ENCODE results near the gene CCDC85C. TPM values are rescaled to one million over a fixed set of nuclear protein-coding genes. Genes with fewer than 3 reads are reported as not detected.

CCDC85C gene
- total and polyA plus RNA-seq, 2 experiments from 2014 or later, result 4.5 to 24.9 TPM

DNA sequence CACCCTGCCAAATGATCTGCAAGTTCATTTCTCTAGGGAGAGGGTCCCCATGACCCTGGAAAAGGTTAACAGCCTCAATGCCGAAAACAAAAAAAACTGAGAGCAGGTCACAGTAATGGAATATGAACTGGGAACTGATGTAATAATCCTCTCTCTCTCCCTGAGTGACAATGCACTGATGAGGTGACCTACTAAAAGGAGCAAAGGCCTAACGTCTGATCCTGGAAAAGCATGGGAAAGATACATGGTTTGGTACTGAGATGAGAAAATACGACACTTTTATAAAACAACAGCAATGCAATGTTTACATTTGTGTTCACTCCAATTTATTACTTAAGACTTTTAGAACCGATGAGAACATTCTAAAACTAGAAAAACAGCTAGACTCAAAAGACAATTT is 151.0 kb downstream of the CCDC85C start:
- peaks cover 5% of the 10 kb centered on the region for H4K20me1 ChIP-seq (replicated peaks; ENCODE audit: insufficient read depth)
- H3K4me3 ChIP-seq, result no peak overlapping the region
- Mint-ChIP-seq H3K36me3 (ENCODE audit: low read depth) (peaks cover 26% of the 10 kb centered on the region), H3K4me1 (no peaks in the 10 kb centered on the region), H3K4me3 (no peak overlapping the region), H3K27ac (peak overlapping the region; percentile 49), H3K27me3 (ENCODE audit: insufficient read depth, low read depth, poor library complexity) (peaks cover 2% of the 10 kb centered on the region), H3K9me3 (no peaks in the 10 kb centered on the region)
- no peak for DNase-seq (ENCODE audit: low spot score)
- H3K4me1 ChIP-seq (ENCODE audit: insufficient read depth), result no peaks in the 10 kb centered on the region
- H3K4me2 ChIP-seq, result no peak overlapping the region
- H3F3A ChIP-seq (replicated peaks; ENCODE audit: low read depth), result no peaks in the 10 kb centered on the region
- no peaks in the 10 kb centered on the region for H3K9me2 ChIP-seq (ENCODE audit: insufficient read depth)
- no peak overlapping the region for H2AFZ ChIP-seq
- H3K27ac ChIP-seq (ENCODE audit: low read depth), result 0 out of 2 replicates have a peak overlapping the region, but pooled peaks have one; percentile 57
- H3K79me2 ChIP-seq (replicated peaks; ENCODE audit: insufficient read depth), result peaks cover 9% of the 10 kb centered on the region
- no peaks in the 10 kb centered on the region for H3K27me3 ChIP-seq (ENCODE audit: insufficient read depth)
- no peak for ATAC-seq
- peaks cover 6% of the 10 kb centered on the region; the same call in 1 of the 2 replicates for H3K36me3 ChIP-seq (ENCODE audit: insufficient read depth)
- no peak for TF ChIP-seq CREB1 (CRISPR knock-in tag; IDR thresholded peaks at IDR 0.05; ENCODE audit: low read depth)
- TF ChIP-seq EZH2phosphoT487 (IDR thresholded peaks at IDR 0.05; ENCODE audit: unreplicated experiment), result no peak
- TF ChIP-seq ZNF114 (CRISPR knock-in tag; IDR thresholded peaks at IDR 0.05), result no peak
- TF ChIP-seq EZH2 (IDR thresholded peaks at IDR 0.05; ENCODE audit: low read depth, unreplicated experiment), result no peak
- TF ChIP-seq STAT1 (IDR thresholded peaks at IDR 0.05; ENCODE audit: unreplicated experiment), result no peak
- TF ChIP-seq, protein P1, sequence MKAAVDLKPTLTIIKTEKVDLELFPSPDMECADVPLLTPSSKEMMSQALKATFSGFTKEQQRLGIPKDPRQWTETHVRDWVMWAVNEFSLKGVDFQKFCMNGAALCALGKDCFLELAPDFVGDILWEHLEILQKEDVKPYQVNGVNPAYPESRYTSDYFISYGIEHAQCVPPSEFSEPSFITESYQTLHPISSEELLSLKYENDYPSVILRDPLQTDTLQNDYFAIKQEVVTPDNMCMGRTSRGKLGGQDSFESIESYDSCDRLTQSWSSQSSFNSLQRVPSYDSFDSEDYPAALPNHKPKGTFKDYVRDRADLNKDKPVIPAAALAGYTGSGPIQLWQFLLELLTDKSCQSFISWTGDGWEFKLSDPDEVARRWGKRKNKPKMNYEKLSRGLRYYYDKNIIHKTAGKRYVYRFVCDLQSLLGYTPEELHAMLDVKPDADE (IDR thresholded peaks at IDR 0.05), result no peak
- TF ChIP-seq POLR2AphosphoS5 (IDR thresholded peaks at IDR 0.05; ENCODE audit: low read depth), result no peak
- no peak for TF ChIP-seq JUNB (IDR thresholded peaks at IDR 0.05; ENCODE audit: unreplicated experiment)
- TF ChIP-seq ZNF331 (CRISPR knock-in tag; IDR thresholded peaks at IDR 0.05; ENCODE audit: low read depth), result no peak
- TF ChIP-seq, protein P2, sequence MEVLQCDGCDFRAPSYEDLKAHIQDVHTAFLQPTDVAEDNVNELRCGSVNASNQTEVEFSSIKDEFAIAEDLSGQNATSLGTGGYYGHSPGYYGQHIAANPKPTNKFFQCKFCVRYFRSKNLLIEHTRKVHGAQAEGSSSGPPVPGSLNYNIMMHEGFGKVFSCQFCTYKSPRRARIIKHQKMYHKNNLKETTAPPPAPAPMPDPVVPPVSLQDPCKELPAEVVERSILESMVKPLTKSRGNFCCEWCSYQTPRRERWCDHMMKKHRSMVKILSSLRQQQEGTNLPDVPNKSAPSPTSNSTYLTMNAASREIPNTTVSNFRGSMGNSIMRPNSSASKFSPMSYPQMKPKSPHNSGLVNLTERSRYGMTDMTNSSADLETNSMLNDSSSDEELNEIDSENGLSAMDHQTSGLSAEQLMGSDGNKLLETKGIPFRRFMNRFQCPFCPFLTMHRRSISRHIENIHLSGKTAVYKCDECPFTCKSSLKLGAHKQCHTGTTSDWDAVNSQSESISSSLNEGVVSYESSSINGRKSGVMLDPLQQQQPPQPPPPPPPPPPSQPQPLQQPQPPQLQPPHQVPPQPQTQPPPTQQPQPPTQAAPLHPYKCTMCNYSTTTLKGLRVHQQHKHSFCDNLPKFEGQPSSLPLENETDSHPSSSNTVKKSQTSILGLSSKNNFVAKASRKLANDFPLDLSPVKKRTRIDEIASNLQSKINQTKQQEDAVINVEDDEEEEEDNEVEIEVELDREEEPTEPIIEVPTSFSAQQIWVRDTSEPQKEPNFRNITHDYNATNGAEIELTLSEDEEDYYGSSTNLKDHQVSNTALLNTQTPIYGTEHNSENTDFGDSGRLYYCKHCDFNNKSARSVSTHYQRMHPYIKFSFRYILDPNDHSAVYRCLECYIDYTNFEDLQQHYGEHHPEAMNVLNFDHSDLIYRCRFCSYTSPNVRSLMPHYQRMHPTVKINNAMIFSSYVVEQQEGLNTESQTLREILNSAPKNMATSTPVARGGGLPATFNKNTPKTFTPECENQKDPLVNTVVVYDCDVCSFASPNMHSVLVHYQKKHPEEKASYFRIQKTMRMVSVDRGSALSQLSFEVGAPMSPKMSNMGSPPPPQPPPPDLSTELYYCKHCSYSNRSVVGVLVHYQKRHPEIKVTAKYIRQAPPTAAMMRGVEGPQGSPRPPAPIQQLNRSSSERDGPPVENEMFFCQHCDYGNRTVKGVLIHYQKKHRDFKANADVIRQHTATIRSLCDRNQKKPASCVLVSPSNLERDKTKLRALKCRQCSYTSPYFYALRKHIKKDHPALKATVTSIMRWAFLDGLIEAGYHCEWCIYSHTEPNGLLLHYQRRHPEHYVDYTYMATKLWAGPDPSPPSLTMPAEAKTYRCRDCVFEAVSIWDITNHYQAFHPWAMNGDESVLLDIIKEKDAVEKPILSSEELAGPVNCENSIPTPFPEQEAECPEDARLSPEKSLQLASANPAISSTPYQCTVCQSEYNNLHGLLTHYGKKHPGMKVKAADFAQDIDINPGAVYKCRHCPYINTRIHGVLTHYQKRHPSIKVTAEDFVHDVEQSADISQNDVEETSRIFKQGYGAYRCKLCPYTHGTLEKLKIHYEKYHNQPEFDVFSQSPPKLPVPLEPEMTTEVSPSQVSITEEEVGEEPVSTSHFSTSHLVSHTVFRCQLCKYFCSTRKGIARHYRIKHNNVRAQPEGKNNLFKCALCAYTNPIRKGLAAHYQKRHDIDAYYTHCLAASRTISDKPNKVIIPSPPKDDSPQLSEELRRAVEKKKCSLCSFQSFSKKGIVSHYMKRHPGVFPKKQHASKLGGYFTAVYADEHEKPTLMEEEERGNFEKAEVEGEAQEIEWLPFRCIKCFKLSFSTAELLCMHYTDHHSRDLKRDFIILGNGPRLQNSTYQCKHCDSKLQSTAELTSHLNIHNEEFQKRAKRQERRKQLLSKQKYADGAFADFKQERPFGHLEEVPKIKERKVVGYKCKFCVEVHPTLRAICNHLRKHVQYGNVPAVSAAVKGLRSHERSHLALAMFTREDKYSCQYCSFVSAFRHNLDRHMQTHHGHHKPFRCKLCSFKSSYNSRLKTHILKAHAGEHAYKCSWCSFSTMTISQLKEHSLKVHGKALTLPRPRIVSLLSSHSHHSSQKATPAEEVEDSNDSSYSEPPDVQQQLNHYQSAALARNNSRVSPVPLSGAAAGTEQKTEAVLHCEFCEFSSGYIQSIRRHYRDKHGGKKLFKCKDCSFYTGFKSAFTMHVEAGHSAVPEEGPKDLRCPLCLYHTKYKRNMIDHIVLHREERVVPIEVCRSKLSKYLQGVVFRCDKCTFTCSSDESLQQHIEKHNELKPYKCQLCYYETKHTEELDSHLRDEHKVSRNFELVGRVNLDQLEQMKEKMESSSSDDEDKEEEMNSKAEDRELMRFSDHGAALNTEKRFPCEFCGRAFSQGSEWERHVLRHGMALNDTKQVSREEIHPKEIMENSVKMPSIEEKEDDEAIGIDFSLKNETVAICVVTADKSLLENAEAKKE (CRISPR knock-in tag; IDR thresholded peaks at IDR 0.05), result no peak
- TF ChIP-seq NANOG (IDR thresholded peaks at IDR 0.05; ENCODE audit: borderline replicate concordance), result no peak
- TF ChIP-seq, protein P3, sequence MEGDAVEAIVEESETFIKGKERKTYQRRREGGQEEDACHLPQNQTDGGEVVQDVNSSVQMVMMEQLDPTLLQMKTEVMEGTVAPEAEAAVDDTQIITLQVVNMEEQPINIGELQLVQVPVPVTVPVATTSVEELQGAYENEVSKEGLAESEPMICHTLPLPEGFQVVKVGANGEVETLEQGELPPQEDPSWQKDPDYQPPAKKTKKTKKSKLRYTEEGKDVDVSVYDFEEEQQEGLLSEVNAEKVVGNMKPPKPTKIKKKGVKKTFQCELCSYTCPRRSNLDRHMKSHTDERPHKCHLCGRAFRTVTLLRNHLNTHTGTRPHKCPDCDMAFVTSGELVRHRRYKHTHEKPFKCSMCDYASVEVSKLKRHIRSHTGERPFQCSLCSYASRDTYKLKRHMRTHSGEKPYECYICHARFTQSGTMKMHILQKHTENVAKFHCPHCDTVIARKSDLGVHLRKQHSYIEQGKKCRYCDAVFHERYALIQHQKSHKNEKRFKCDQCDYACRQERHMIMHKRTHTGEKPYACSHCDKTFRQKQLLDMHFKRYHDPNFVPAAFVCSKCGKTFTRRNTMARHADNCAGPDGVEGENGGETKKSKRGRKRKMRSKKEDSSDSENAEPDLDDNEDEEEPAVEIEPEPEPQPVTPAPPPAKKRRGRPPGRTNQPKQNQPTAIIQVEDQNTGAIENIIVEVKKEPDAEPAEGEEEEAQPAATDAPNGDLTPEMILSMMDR (conservative IDR thresholded peaks at IDR 0.05; ENCODE audit: low read depth in 2 of 2), result no peak
- TF ChIP-seq, protein P4, sequence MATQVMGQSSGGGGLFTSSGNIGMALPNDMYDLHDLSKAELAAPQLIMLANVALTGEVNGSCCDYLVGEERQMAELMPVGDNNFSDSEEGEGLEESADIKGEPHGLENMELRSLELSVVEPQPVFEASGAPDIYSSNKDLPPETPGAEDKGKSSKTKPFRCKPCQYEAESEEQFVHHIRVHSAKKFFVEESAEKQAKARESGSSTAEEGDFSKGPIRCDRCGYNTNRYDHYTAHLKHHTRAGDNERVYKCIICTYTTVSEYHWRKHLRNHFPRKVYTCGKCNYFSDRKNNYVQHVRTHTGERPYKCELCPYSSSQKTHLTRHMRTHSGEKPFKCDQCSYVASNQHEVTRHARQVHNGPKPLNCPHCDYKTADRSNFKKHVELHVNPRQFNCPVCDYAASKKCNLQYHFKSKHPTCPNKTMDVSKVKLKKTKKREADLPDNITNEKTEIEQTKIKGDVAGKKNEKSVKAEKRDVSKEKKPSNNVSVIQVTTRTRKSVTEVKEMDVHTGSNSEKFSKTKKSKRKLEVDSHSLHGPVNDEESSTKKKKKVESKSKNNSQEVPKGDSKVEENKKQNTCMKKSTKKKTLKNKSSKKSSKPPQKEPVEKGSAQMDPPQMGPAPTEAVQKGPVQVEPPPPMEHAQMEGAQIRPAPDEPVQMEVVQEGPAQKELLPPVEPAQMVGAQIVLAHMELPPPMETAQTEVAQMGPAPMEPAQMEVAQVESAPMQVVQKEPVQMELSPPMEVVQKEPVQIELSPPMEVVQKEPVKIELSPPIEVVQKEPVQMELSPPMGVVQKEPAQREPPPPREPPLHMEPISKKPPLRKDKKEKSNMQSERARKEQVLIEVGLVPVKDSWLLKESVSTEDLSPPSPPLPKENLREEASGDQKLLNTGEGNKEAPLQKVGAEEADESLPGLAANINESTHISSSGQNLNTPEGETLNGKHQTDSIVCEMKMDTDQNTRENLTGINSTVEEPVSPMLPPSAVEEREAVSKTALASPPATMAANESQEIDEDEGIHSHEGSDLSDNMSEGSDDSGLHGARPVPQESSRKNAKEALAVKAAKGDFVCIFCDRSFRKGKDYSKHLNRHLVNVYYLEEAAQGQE (IDR thresholded peaks at IDR 0.05; ENCODE audit: unreplicated experiment), result no peak
